Activated T-cell treated with anti-CD3 and anti-CD28 coated beads, Interleukin-2, amount 50 U/mL, for 4 hours (primary cell): ENCODE results near the gene FADS3. TPM values are rescaled to one million over a fixed set of nuclear protein-coding genes. Genes with fewer than 3 reads are reported as not detected.

Source experiments
- ATAC-seq, 2 donors: fragments of 200-7000 bp; cut with Tn5 transposase; one replicate each; pipeline ENCODE4 v1.10.0; 2021
- DNase-seq: peaks from one replicate; pipeline ENCODE4 v3.0.0-alpha.2; 2020
- H3K27me3 Mint-ChIP-seq: one replicate; pipeline ENCODE4 v1.8.0; 2021; ENCODE audit warnings: low read depth, mixed read lengths
- H3K36me3 Mint-ChIP-seq: one replicate; pipeline ENCODE4 v1.8.0; 2022; ENCODE audit warnings: mixed read lengths; ENCODE audit not compliant: insufficient read depth
- H3K4me1 Mint-ChIP-seq: one replicate; pipeline ENCODE4 v1.8.0; 2021; ENCODE audit warnings: low read depth, mixed read lengths
- H3K4me3 Mint-ChIP-seq: one replicate; pipeline ENCODE4 v1.8.0; 2021; ENCODE audit warnings: mild to moderate bottlenecking, moderate library complexity, mixed read lengths
- H3K9me3 Mint-ChIP-seq: one replicate; pipeline ENCODE4 v1.8.0; 2021; ENCODE audit warnings: mixed read lengths
- total RNA-seq, 3 donors: library from RNA; stranded (reverse); gene quantifications; one replicate each; pipeline ENCODE4 v1.2.1, GENCODE V29; 2021

The FADS3 gene
- total RNA-seq, 3 donors from 2014 or later, result 2.6 to 4.1 (median 2.8) TPM

- DNase-seq (no peak), ATAC-seq (no peak)
- Mint-ChIP-seq H3K4me1 (no peaks in the 10 kb centered on the region), H3K4me3 (no peak overlapping the region), H3K27me3 (no peaks in the 10 kb centered on the region), H3K36me3 (no peaks in the 10 kb centered on the region), H3K9me3 (no peaks in the 10 kb centered on the region)
These were observed 36.2 kb downstream of the FADS3 start for GRCh38 chr11:61854966-61855714.

- DNase-seq (no peak), ATAC-seq (no peak)
- no peaks in the 10 kb centered on the region for H3K27me3 Mint-ChIP-seq
- H3K9me3 Mint-ChIP-seq, result no peaks in the 10 kb centered on the region
- no peaks in the 10 kb centered on the region for H3K36me3 Mint-ChIP-seq
- H3K4me3 Mint-ChIP-seq, result no peak overlapping the region
- no peaks in the 10 kb centered on the region for H3K4me1 Mint-ChIP-seq
These were observed 37.0 kb downstream of the FADS3 start for GRCh38 chr11:61854206-61854895.

- H3K4me1 Mint-ChIP-seq, result no peaks in the 10 kb centered on the region
- no peak overlapping the region for H3K4me3 Mint-ChIP-seq
- no peaks in the 10 kb centered on the region for H3K9me3 Mint-ChIP-seq
- H3K27me3 Mint-ChIP-seq, result no peaks in the 10 kb centered on the region
- no peak for DNase-seq
- ATAC-seq, result no peak
- no peaks in the 10 kb centered on the region for H3K36me3 Mint-ChIP-seq
These were observed 37.6 kb downstream of the FADS3 start for GRCh38 chr11:61853698-61854169.

GRCh38 chr11:61851900-61852295 is 39.4 kb downstream of the FADS3 start:
- Mint-ChIP-seq H3K36me3 (no peaks in the 10 kb centered on the region), H3K9me3 (no peaks in the 10 kb centered on the region), H3K4me1 (no peaks in the 10 kb centered on the region), H3K4me3 (no peak overlapping the region), H3K27me3 (no peaks in the 10 kb centered on the region)
- DNase-seq, result no peak
- ATAC-seq, result no peak

GRCh38 chr11:61851113-61851899 is 40.0 kb downstream of the FADS3 start:
- Mint-ChIP-seq H3K4me3 (no peak overlapping the region), H3K27me3 (no peaks in the 10 kb centered on the region), H3K9me3 (no peaks in the 10 kb centered on the region), H3K36me3 (no peaks in the 10 kb centered on the region), H3K4me1 (no peaks in the 10 kb centered on the region)
- no peak for ATAC-seq
- no peak for DNase-seq

- no peaks in the 10 kb centered on the region for H3K36me3 Mint-ChIP-seq
- H3K9me3 Mint-ChIP-seq, result no peaks in the 10 kb centered on the region
- DNase-seq (no peak), ATAC-seq (no peak)
- no peak overlapping the region for H3K4me3 Mint-ChIP-seq
- no peaks in the 10 kb centered on the region for H3K4me1 Mint-ChIP-seq
- no peaks in the 10 kb centered on the region for H3K27me3 Mint-ChIP-seq
These were observed 40.7 kb downstream of the FADS3 start for GRCh38 chr11:61850687-61851086.

GRCh38 chr11:61848631-61849030 is 42.7 kb downstream of the FADS3 start:
- no peaks in the 10 kb centered on the region for H3K36me3 Mint-ChIP-seq
- DNase-seq, result no peak
- H3K9me3 Mint-ChIP-seq, result no peaks in the 10 kb centered on the region
- H3K4me1 Mint-ChIP-seq, result no peaks in the 10 kb centered on the region
- no peak for ATAC-seq
- H3K27me3 Mint-ChIP-seq, result no peaks in the 10 kb centered on the region
- H3K4me3 Mint-ChIP-seq, result no peak overlapping the region

- Mint-ChIP-seq H3K27me3 (no peaks in the 10 kb centered on the region), H3K4me3 (no peak overlapping the region), H3K36me3 (no peaks in the 10 kb centered on the region), H3K9me3 (no peaks in the 10 kb centered on the region), H3K4me1 (no peaks in the 10 kb centered on the region)
- no peak for DNase-seq
- ATAC-seq, result no peak
These were observed 43.3 kb downstream of the FADS3 start for GRCh38 chr11:61847914-61848581.

GRCh38 chr11:61846362-61847020 is 44.9 kb downstream of the FADS3 start:
- H3K36me3 Mint-ChIP-seq, result no peaks in the 10 kb centered on the region
- DNase-seq (no peak), ATAC-seq (no peak)
- H3K4me1 Mint-ChIP-seq, result no peaks in the 10 kb centered on the region
- H3K4me3 Mint-ChIP-seq, result no peak overlapping the region
- H3K27me3 Mint-ChIP-seq, result no peaks in the 10 kb centered on the region
- no peaks in the 10 kb centered on the region for H3K9me3 Mint-ChIP-seq

GRCh38 chr11:61844909-61845565 is 46.3 kb downstream of the FADS3 start:
- ATAC-seq, result no peak
- Mint-ChIP-seq H3K4me3 (no peak overlapping the region), H3K9me3 (no peaks in the 10 kb centered on the region), H3K4me1 (no peaks in the 10 kb centered on the region), H3K36me3 (no peaks in the 10 kb centered on the region), H3K27me3 (no peaks in the 10 kb centered on the region)
- no peak for DNase-seq

- Mint-ChIP-seq H3K4me1 (no peaks in the 10 kb centered on the region), H3K27me3 (no peaks in the 10 kb centered on the region), H3K4me3 (no peak overlapping the region), H3K9me3 (no peaks in the 10 kb centered on the region), H3K36me3 (no peaks in the 10 kb centered on the region)
- DNase-seq (no peak), ATAC-seq (no peak)
These were observed 48.9 kb downstream of the FADS3 start for GRCh38 chr11:61842528-61842820.

GRCh38 chr11:61841636-61842527 is 49.5 kb downstream of the FADS3 start:
- no peak for ATAC-seq
- no peaks in the 10 kb centered on the region for H3K27me3 Mint-ChIP-seq
- no peaks in the 10 kb centered on the region for H3K4me1 Mint-ChIP-seq

GRCh38 chr11:61840371-61840770 is 51.0 kb downstream of the FADS3 start:
- H3K4me1 Mint-ChIP-seq, result peaks cover 3% of the 10 kb centered on the region
- H3K4me3 Mint-ChIP-seq, result no peak overlapping the region
- H3K36me3 Mint-ChIP-seq, result no peaks in the 10 kb centered on the region
- no peak for ATAC-seq
- DNase-seq, result no peak
- no peaks in the 10 kb centered on the region for H3K27me3 Mint-ChIP-seq
- H3K9me3 Mint-ChIP-seq, result no peaks in the 10 kb centered on the region

More at GRCh38 chr11:61841636-61842527, 49.5 kb downstream of the FADS3 start:
- H3K4me3 Mint-ChIP-seq, result no peak overlapping the region
- H3K36me3 Mint-ChIP-seq, result no peaks in the 10 kb centered on the region
- DNase-seq, result no peak
- no peaks in the 10 kb centered on the region for H3K9me3 Mint-ChIP-seq
